ENCODE results near the gene TMEM62.

The TMEM62 gene

DNA sequence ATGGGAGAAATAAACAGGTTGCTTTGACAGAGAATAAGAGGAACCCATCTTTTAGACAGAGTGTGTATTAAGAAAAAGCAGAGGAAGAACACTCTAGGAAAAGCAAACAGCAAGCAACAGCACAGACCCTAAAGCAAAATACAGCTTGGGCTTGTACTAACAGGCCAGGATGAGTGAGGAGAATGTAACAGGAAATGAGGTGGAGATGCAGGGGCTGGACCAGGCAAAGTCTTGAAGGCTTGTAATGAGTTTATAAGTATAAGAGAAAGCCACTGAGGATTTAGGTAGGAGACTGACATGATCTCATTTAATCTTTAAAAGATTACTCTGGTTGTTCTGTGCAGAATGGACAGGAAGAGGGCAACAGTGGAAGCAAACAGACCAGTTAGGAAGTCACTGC is 32.4 kb upstream of the TMEM62 start:
- TF ChIP-seq, protein P1, sequence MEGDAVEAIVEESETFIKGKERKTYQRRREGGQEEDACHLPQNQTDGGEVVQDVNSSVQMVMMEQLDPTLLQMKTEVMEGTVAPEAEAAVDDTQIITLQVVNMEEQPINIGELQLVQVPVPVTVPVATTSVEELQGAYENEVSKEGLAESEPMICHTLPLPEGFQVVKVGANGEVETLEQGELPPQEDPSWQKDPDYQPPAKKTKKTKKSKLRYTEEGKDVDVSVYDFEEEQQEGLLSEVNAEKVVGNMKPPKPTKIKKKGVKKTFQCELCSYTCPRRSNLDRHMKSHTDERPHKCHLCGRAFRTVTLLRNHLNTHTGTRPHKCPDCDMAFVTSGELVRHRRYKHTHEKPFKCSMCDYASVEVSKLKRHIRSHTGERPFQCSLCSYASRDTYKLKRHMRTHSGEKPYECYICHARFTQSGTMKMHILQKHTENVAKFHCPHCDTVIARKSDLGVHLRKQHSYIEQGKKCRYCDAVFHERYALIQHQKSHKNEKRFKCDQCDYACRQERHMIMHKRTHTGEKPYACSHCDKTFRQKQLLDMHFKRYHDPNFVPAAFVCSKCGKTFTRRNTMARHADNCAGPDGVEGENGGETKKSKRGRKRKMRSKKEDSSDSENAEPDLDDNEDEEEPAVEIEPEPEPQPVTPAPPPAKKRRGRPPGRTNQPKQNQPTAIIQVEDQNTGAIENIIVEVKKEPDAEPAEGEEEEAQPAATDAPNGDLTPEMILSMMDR (IDR thresholded peaks at IDR 0.05; ENCODE audit: low read depth, low read length): no peak
- no peak for TF ChIP-seq MYC (IDR thresholded peaks at IDR 0.05; ENCODE audit: low read depth, low read length)
- no peak for TF ChIP-seq POLR2A (IDR thresholded peaks at IDR 0.05; ENCODE audit: extremely low read depth, insufficient read length)
- TF ChIP-seq, protein P2, sequence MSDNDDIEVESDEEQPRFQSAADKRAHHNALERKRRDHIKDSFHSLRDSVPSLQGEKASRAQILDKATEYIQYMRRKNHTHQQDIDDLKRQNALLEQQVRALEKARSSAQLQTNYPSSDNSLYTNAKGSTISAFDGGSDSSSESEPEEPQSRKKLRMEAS (IDR thresholded peaks at IDR 0.05; ENCODE audit: low read depth, low read length): no peak
- no peak overlapping the region for H3K4me3 ChIP-seq (ENCODE audit: low read depth, low read length)
- DNase-seq (ENCODE audit: low read depth): no peak

DNA sequence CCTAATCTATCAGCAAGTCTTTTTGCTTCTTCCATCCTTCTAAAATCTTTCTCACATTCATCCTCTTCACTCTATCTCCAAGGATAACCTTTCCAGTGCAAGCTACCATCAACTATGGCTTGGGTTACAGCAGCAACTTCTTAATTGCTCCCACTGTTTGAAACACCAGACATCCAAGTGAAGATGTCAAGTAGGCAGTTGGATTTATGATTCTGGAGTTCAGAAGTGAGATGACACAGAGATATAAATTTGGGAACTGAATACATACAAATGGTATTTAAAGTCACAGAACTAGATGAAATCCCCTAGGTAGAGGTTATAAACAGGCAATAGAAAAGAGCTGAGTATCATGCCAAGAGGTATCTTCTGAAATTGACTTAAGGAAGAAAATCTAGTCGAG is 31.2 kb upstream of the TMEM62 start:
- TF ChIP-seq, protein P2 (IDR thresholded peaks at IDR 0.05; ENCODE audit: low read depth, low read length): no peak
- no peak for TF ChIP-seq POLR2A (IDR thresholded peaks at IDR 0.05; ENCODE audit: extremely low read depth, insufficient read length)
- TF ChIP-seq MYC (IDR thresholded peaks at IDR 0.05; ENCODE audit: low read depth, low read length): no peak
- TF ChIP-seq, protein P1 (IDR thresholded peaks at IDR 0.05; ENCODE audit: low read depth, low read length): no peak
- H3K4me3 ChIP-seq (ENCODE audit: low read depth, low read length): no peak overlapping the region
- DNase-seq (ENCODE audit: low read depth): no peak

DNA sequence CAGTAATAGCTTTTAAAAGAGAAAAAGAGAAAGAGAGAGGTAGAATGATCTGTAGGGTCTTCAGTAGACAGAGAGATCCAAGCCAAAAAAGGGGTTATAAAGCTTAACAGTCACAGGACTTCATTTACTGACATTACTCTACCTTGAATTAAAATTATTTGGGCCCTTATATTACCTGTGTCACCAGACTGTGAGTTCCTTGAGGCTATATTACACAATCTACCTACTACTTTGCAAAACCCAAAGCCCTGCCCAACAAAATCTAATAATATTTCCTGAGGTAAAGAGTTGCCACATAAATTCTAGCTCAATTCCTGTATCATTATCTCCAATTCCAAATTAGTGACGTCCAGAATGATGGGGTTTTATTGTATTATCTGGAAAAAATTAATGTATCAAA is 29.5 kb upstream of the TMEM62 start:
- DNase-seq (ENCODE audit: low read depth): no peak
- TF ChIP-seq, protein P1 (IDR thresholded peaks at IDR 0.05; ENCODE audit: low read depth, low read length): no peak
- TF ChIP-seq, protein P2 (IDR thresholded peaks at IDR 0.05; ENCODE audit: low read depth, low read length): no peak
- no peak for TF ChIP-seq POLR2A (IDR thresholded peaks at IDR 0.05; ENCODE audit: extremely low read depth, insufficient read length)
- TF ChIP-seq MYC (IDR thresholded peaks at IDR 0.05; ENCODE audit: low read depth, low read length): no peak
- peak overlapping the region; percentile 96 for H3K4me3 ChIP-seq (ENCODE audit: low read depth, low read length)

DNA sequence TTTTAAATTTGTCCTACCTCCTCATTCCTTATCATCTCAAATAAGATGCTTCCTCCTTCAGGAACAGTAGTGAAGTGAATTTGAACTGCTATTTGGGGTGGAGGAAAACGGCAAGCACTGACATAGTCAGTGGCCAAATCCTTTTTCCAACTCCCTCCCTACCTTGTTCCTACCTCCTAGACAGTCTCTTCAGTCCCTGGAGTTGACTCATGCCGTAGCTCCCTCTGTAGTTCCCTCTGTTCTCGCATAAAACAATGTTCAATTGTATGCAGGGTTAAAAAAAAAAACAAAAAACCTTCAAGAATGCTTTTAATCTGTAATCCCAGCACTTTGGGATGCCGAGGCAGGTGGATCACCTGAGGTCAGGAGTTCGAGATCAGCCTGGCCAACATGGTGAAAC is 29.0 kb upstream of the TMEM62 start:
- no peak for DNase-seq (ENCODE audit: low read depth)
- TF ChIP-seq, protein P1 (IDR thresholded peaks at IDR 0.05; ENCODE audit: low read depth, low read length): no peak
- TF ChIP-seq POLR2A (IDR thresholded peaks at IDR 0.05; ENCODE audit: extremely low read depth, insufficient read length) (no peak), MYC (IDR thresholded peaks at IDR 0.05; ENCODE audit: low read depth, low read length) (no peak)
- TF ChIP-seq, protein P2 (IDR thresholded peaks at IDR 0.05; ENCODE audit: low read depth, low read length): no peak
- H3K4me3 ChIP-seq (ENCODE audit: low read depth, low read length): peak overlapping the region; percentile 96

DNA sequence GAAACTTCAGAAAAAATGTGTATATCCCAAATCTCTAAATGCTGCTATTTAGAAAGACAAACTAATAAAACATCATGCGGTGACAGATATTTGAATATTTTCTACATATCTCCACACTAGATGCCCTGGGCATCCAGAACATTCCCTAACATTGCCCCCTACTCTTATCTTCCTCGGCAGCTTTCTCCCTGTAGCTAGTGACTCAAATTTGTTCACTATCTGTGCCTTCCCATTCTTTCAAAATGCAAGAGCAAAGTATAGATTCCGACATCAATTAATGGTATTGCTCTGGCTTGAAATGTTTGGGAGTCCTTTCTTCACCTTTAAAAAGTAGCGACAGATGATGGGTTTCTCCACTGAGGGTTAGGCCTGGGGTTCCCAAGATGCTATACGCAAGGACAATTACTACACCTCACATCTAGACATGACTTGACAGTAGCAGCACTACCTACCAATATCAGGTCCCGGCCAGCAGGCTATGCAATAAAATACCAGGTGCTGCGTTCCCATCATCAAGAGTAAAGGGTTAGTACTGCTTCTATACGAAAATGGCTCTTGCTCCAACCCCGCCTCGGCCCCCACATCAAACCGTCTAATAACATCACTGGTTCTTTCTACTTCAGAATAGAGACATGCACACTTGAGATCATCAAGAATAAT is 28.2 kb upstream of the TMEM62 start:
- TF ChIP-seq MYC (IDR thresholded peaks at IDR 0.05; ENCODE audit: low read depth, low read length) (no peak), POLR2A (IDR thresholded peaks at IDR 0.05; ENCODE audit: extremely low read depth, insufficient read length) (no peak)
- TF ChIP-seq, protein P2 (IDR thresholded peaks at IDR 0.05; ENCODE audit: low read depth, low read length): no peak
- TF ChIP-seq, protein P1 (IDR thresholded peaks at IDR 0.05; ENCODE audit: low read depth, low read length): no peak
- DNase-seq (ENCODE audit: low read depth): peak; percentile 25
- peak overlapping the region; percentile 96 for H3K4me3 ChIP-seq (ENCODE audit: low read depth, low read length)

Measured in NB4 (cell line).